Measurements from ENCODE around the gene EFCAB5.

The EFCAB5 gene

GRCh38 chr17:29973005-29973404 lies 31.6 kb downstream of the EFCAB5 start:
- Histone ChIP-seq H2AK5ac (ENCODE audit: low read length, severe bottlenecking) (no peak overlapping the region), H4K8ac (ENCODE audit: low read length) (no peak overlapping the region), H2BK15ac (ENCODE audit: low read depth, poor library complexity, severe bottlenecking) (no peak overlapping the region), H2BK12ac (ENCODE audit: low read length in 2 of 2) (no peak overlapping the region), H3K9me3 (ENCODE audit: control insufficient read depth, low read length) (no peaks in the 10 kb centered on the region), H3K9ac (ENCODE audit: low read length) (no peak overlapping the region), H2AFZ (ENCODE audit: low read depth, low read length) (no peak overlapping the region), H3K18ac (ENCODE audit: low read depth in 1 of 2, low read length in 2 of 2) (no peak overlapping the region), H3K79me1 (replicated peaks; ENCODE audit: low read length, poor library complexity, severe bottlenecking) (no peaks in the 10 kb centered on the region), H3K4ac (ENCODE audit: low read depth in 1 of 2, low read length in 2 of 2) (no peak overlapping the region), H3K27ac (ENCODE audit: low read length, poor library complexity, severe bottlenecking) (no peak overlapping the region), H3K4me3 (ENCODE audit: insufficient read depth in 1 of 2, low read depth in 1 of 2, low read length in 2 of 2) (no peak overlapping the region), H4K91ac (ENCODE audit: low read length) (no peak overlapping the region), H3K36me3 (ENCODE audit: control insufficient read depth in 1 of 2, insufficient read depth in 2 of 2, low read depth in 1 of 2, low read length in 2 of 2) (no peaks in the 10 kb centered on the region), H3K4me1 (ENCODE audit: control insufficient read depth, insufficient read depth, low read depth, low read length) (no peaks in the 10 kb centered on the region), H3K4me2 (ENCODE audit: low read length, poor library complexity, severe bottlenecking) (no peak overlapping the region), H3K14ac (ENCODE audit: low read length in 2 of 2) (no peak overlapping the region), H2BK120ac (ENCODE audit: low read depth, low read length) (no peak overlapping the region), H3K27me3 (ENCODE audit: control insufficient read depth in 1 of 2, insufficient read depth in 1 of 2, low read length in 2 of 2) (no peaks in the 10 kb centered on the region), H3K23ac (ENCODE audit: low read length in 2 of 2) (no peak overlapping the region), H2BK5ac (ENCODE audit: low read depth, low read length, poor library complexity, severe bottlenecking) (no peak overlapping the region)
- WGBS = 93% methylated on average over 1 of the region's 3 CpGs
- DNase-seq = no peak

GRCh38 chr17:29977836-29978235 lies 36.4 kb downstream of the EFCAB5 start:
- H3K18ac ChIP-seq (ENCODE audit: low read depth in 1 of 2, low read length in 2 of 2) = no peak overlapping the region
- 60% methylated on average over 1 of the region's 1 CpG for WGBS
- H4K8ac ChIP-seq (ENCODE audit: low read length) = no peak overlapping the region
- H2AK5ac ChIP-seq (ENCODE audit: low read length, severe bottlenecking) = no peak overlapping the region
- H3K4ac ChIP-seq (ENCODE audit: low read depth in 1 of 2, low read length in 2 of 2) = no peak overlapping the region
- H3K36me3 ChIP-seq (ENCODE audit: control insufficient read depth in 1 of 2, insufficient read depth in 2 of 2, low read depth in 1 of 2, low read length in 2 of 2) = no peaks in the 10 kb centered on the region
- H2BK5ac ChIP-seq (ENCODE audit: low read depth, low read length, poor library complexity, severe bottlenecking) = no peak overlapping the region
- no peaks in the 10 kb centered on the region for H3K79me1 ChIP-seq (replicated peaks; ENCODE audit: low read length, poor library complexity, severe bottlenecking)
- H3K14ac ChIP-seq (ENCODE audit: low read length in 2 of 2) = no peak overlapping the region
- no peaks in the 10 kb centered on the region for H3K4me1 ChIP-seq (ENCODE audit: control insufficient read depth, insufficient read depth, low read depth, low read length)
- peak overlapping the region; percentile 31 for H3K9ac ChIP-seq (ENCODE audit: low read length)
- H3K27ac ChIP-seq (ENCODE audit: low read length, poor library complexity, severe bottlenecking) = no peak overlapping the region
- H3K4me2 ChIP-seq (ENCODE audit: low read length, poor library complexity, severe bottlenecking) = no peak overlapping the region
- no peak overlapping the region for H2BK15ac ChIP-seq (ENCODE audit: low read depth, poor library complexity, severe bottlenecking)
- H3K23ac ChIP-seq (ENCODE audit: low read length in 2 of 2) = no peak overlapping the region
- no peaks in the 10 kb centered on the region for H3K9me3 ChIP-seq (ENCODE audit: control insufficient read depth, low read length)
- no peaks in the 10 kb centered on the region for H3K27me3 ChIP-seq (ENCODE audit: control insufficient read depth in 1 of 2, insufficient read depth in 1 of 2, low read length in 2 of 2)
- no peak overlapping the region for H3K4me3 ChIP-seq (ENCODE audit: insufficient read depth in 1 of 2, low read depth in 1 of 2, low read length in 2 of 2)
- H2AFZ ChIP-seq (ENCODE audit: low read depth, low read length) = no peak overlapping the region
- H4K91ac ChIP-seq (ENCODE audit: low read length) = no peak overlapping the region
- no peak overlapping the region for H2BK120ac ChIP-seq (ENCODE audit: low read depth, low read length)
- peak; percentile 19 for DNase-seq
- H2BK12ac ChIP-seq (ENCODE audit: low read length in 2 of 2) = no peak overlapping the region

GRCh38 chr17:29980261-29980660 lies 38.8 kb downstream of the EFCAB5 start:
- DNase-seq = no peak
- H4K91ac ChIP-seq (ENCODE audit: low read length) = no peak overlapping the region
- no peaks in the 10 kb centered on the region for H3K27me3 ChIP-seq (ENCODE audit: control insufficient read depth in 1 of 2, insufficient read depth in 1 of 2, low read length in 2 of 2)
- WGBS = 63% methylated on average over 1 of the region's 1 CpG
- no peaks in the 10 kb centered on the region for H3K4me1 ChIP-seq (ENCODE audit: control insufficient read depth, insufficient read depth, low read depth, low read length)
- no peak overlapping the region for H2AFZ ChIP-seq (ENCODE audit: low read depth, low read length)
- peaks cover 3% of the 10 kb centered on the region for H3K9me3 ChIP-seq (ENCODE audit: control insufficient read depth, low read length)
- no peak overlapping the region for H3K4me3 ChIP-seq (ENCODE audit: insufficient read depth in 1 of 2, low read depth in 1 of 2, low read length in 2 of 2)
- no peak overlapping the region for H2AK5ac ChIP-seq (ENCODE audit: low read length, severe bottlenecking)
- H4K8ac ChIP-seq (ENCODE audit: low read length) = no peak overlapping the region
- no peak overlapping the region for H3K9ac ChIP-seq (ENCODE audit: low read length)
- no peak overlapping the region for H3K18ac ChIP-seq (ENCODE audit: low read depth in 1 of 2, low read length in 2 of 2)
- H3K23ac ChIP-seq (ENCODE audit: low read length in 2 of 2) = no peak overlapping the region
- H3K36me3 ChIP-seq (ENCODE audit: control insufficient read depth in 1 of 2, insufficient read depth in 2 of 2, low read depth in 1 of 2, low read length in 2 of 2) = no peaks in the 10 kb centered on the region
- H2BK15ac ChIP-seq (ENCODE audit: low read depth, poor library complexity, severe bottlenecking) = no peak overlapping the region
- no peak overlapping the region for H3K4me2 ChIP-seq (ENCODE audit: low read length, poor library complexity, severe bottlenecking)
- H3K79me1 ChIP-seq (replicated peaks; ENCODE audit: low read length, poor library complexity, severe bottlenecking) = no peaks in the 10 kb centered on the region
- no peak overlapping the region for H3K4ac ChIP-seq (ENCODE audit: low read depth in 1 of 2, low read length in 2 of 2)
- no peak overlapping the region for H2BK5ac ChIP-seq (ENCODE audit: low read depth, low read length, poor library complexity, severe bottlenecking)
- no peak overlapping the region for H3K27ac ChIP-seq (ENCODE audit: low read length, poor library complexity, severe bottlenecking)
- H2BK120ac ChIP-seq (ENCODE audit: low read depth, low read length) = no peak overlapping the region
- H3K14ac ChIP-seq (ENCODE audit: low read length in 2 of 2) = no peak overlapping the region
- no peak overlapping the region for H2BK12ac ChIP-seq (ENCODE audit: low read length in 2 of 2)

- H3K36me3 ChIP-seq (ENCODE audit: control insufficient read depth in 1 of 2, insufficient read depth in 2 of 2, low read depth in 1 of 2, low read length in 2 of 2) = no peaks in the 10 kb centered on the region
- H3K18ac ChIP-seq (ENCODE audit: low read depth in 1 of 2, low read length in 2 of 2) = no peak overlapping the region
- no peaks in the 10 kb centered on the region for H3K79me1 ChIP-seq (replicated peaks; ENCODE audit: low read length, poor library complexity, severe bottlenecking)
- no peak overlapping the region for H3K27ac ChIP-seq (ENCODE audit: low read length, poor library complexity, severe bottlenecking)
- no peaks in the 10 kb centered on the region for H3K4me1 ChIP-seq (ENCODE audit: control insufficient read depth, insufficient read depth, low read depth, low read length)
- H2BK5ac ChIP-seq (ENCODE audit: low read depth, low read length, poor library complexity, severe bottlenecking) = no peak overlapping the region
- no peak for DNase-seq
- no peak overlapping the region for H3K9ac ChIP-seq (ENCODE audit: low read length)
- no peak overlapping the region for H3K14ac ChIP-seq (ENCODE audit: low read length in 2 of 2)
- no peak overlapping the region for H2AK5ac ChIP-seq (ENCODE audit: low read length, severe bottlenecking)
- H2BK12ac ChIP-seq (ENCODE audit: low read length in 2 of 2) = no peak overlapping the region
- peaks cover 7% of the 10 kb centered on the region for H3K9me3 ChIP-seq (ENCODE audit: control insufficient read depth, low read length)
- H2AFZ ChIP-seq (ENCODE audit: low read depth, low read length) = no peak overlapping the region
- WGBS = 68% methylated on average over 1 of the region's 1 CpG
- H3K27me3 ChIP-seq (ENCODE audit: control insufficient read depth in 1 of 2, insufficient read depth in 1 of 2, low read length in 2 of 2) = no peaks in the 10 kb centered on the region
- no peak overlapping the region for H2BK15ac ChIP-seq (ENCODE audit: low read depth, poor library complexity, severe bottlenecking)
- no peak overlapping the region for H3K23ac ChIP-seq (ENCODE audit: low read length in 2 of 2)
- H3K4me2 ChIP-seq (ENCODE audit: low read length, poor library complexity, severe bottlenecking) = no peak overlapping the region
- H3K4me3 ChIP-seq (ENCODE audit: insufficient read depth in 1 of 2, low read depth in 1 of 2, low read length in 2 of 2) = no peak overlapping the region
- no peak overlapping the region for H3K4ac ChIP-seq (ENCODE audit: low read depth in 1 of 2, low read length in 2 of 2)
- H4K8ac ChIP-seq (ENCODE audit: low read length) = no peak overlapping the region
- H4K91ac ChIP-seq (ENCODE audit: low read length) = no peak overlapping the region
- H2BK120ac ChIP-seq (ENCODE audit: low read depth, low read length) = no peak overlapping the region
Measured at GRCh38 chr17:29982991-29983653, 41.7 kb downstream of the EFCAB5 start.
